Liver (tissue), 3 donors: ENCODE results near the gene CCDC30.

ENCODE experiments used
- CTCF ChIP-seq: fragments of 150-350 bp; IDR thresholded peaks from 2 replicates; pipeline ENCODE4 v1.5.1; 2017; ENCODE audit warnings: improper control_type of control experiment, low read depth, low read length; ENCODE audit not compliant: missing input control
- GABPA ChIP-seq, 2 donors: IDR thresholded peaks in 1 of 2; conservative IDR thresholded peaks in 1 of 2; 2 replicates each; pipeline ENCODE4 v1.6.1; 2016; ENCODE audit warnings: antibody characterized with exemption in 2 of 2, mild to moderate bottlenecking in 1 of 2, moderate library complexity in 1 of 2
- HNF4G ChIP-seq: IDR thresholded peaks from 2 replicates; pipeline ENCODE4 v1.6.1; 2016; ENCODE audit warnings: antibody characterized with exemption
- MAX ChIP-seq: IDR thresholded peaks from 2 replicates; pipeline ENCODE4 v1.6.1; 2016; ENCODE audit warnings: antibody characterized with exemption
- REST ChIP-seq: IDR thresholded peaks from 2 replicates; pipeline ENCODE4 v1.6.1; 2016; ENCODE audit warnings: antibody characterized with exemption, mild to moderate bottlenecking
- SP1 ChIP-seq: IDR thresholded peaks from 2 replicates; pipeline ENCODE4 v1.6.1; 2018; ENCODE audit warnings: antibody characterized with exemption, mild to moderate bottlenecking
- TAF1 ChIP-seq: conservative IDR thresholded peaks from 2 replicates; pipeline ENCODE4 v1.6.1; 2016; ENCODE audit warnings: antibody characterized with exemption, mild to moderate bottlenecking
- donor health status: healthy.
- donor health status: healthy.

- TF ChIP-seq SP1 (no peak), CTCF (no peak), MAX (no peak), REST (no peak), HNF4G (no peak), TAF1 (no peak), GABPA (IDR thresholded peaks at IDR 0.05 in 1 of 2, conservative IDR thresholded peaks at IDR 0.05 in 1 of 2) (no peak)
Observed at GRCh38 chr1:42479621-42480020, 16.5 kb downstream of the CCDC30 start.
